ENCODE results near the gene NR1D2.

NR1D2 gene

GRCh38 chr3:23968463-23969184, 23.5 kb downstream of the NR1D2 start:
- no peak for DNase-seq

GRCh38 chr3:23969393-23969792, 24.3 kb downstream of the NR1D2 start:
- DNase-seq = no peak

- no peak for DNase-seq
These were observed 26.6 kb downstream of the NR1D2 start for GRCh38 chr3:23971684-23972083.

- no peak for DNase-seq
These were observed 31.5 kb downstream of the NR1D2 start for GRCh38 chr3:23976555-23976954.

- DNase-seq = no peak
These were observed 34.5 kb downstream of the NR1D2 start for GRCh38 chr3:23979569-23979968.

GRCh38 chr3:23981136-23981535, 36.0 kb downstream of the NR1D2 start:
- DNase-seq = no peak

GRCh38 chr3:23981955-23982354, 36.9 kb downstream of the NR1D2 start:
- no peak for DNase-seq

- DNase-seq = no peak
These were observed 39.8 kb downstream of the NR1D2 start for GRCh38 chr3:23984934-23985333.

- DNase-seq = no peak
These were observed 40.9 kb downstream of the NR1D2 start for GRCh38 chr3:23985747-23986544.

- DNase-seq = no peak
These were observed 42.3 kb downstream of the NR1D2 start for GRCh38 chr3:23987356-23987755.

- no peak for DNase-seq
These were observed 46.2 kb downstream of the NR1D2 start for GRCh38 chr3:23991306-23991682.

- DNase-seq = no peak
These were observed 46.9 kb downstream of the NR1D2 start for GRCh38 chr3:23991683-23992628.

GRCh38 chr3:23993556-23994243, 48.6 kb downstream of the NR1D2 start:
- no peak for DNase-seq

GRCh38 chr3:23994244-23994569, 49.1 kb downstream of the NR1D2 start:
- DNase-seq = no peak

- DNase-seq = no peak
These were observed 50.1 kb downstream of the NR1D2 start for GRCh38 chr3:23995219-23995618.

- no peak for DNase-seq
These were observed 51.0 kb downstream of the NR1D2 start for GRCh38 chr3:23996095-23996524.

- peak; percentile 82 for DNase-seq
These were observed 54.0 kb downstream of the NR1D2 start for GRCh38 chr3:23999012-23999641.

GRCh38 chr3:24002129-24002528, 57.0 kb downstream of the NR1D2 start:
- no peak for DNase-seq

- DNase-seq = no peak
These were observed 58.4 kb downstream of the NR1D2 start for GRCh38 chr3:24003466-24003865.

- DNase-seq = no peak
These were observed 59.3 kb downstream of the NR1D2 start for GRCh38 chr3:24004171-24004938.

GRCh38 chr3:24005669-24006068, 60.6 kb downstream of the NR1D2 start:
- DNase-seq = no peak
